GM19035 (cell line): ENCODE data around the gene TFAP2A.

Experiments used
- ATAC-seq: cut with Tn5 transposase; IDR thresholded peaks from one replicate; pipeline ENCODE4 v1.9.1; 2021; ENCODE audit not compliant: unreplicated experiment

TFAP2A gene

DNA sequence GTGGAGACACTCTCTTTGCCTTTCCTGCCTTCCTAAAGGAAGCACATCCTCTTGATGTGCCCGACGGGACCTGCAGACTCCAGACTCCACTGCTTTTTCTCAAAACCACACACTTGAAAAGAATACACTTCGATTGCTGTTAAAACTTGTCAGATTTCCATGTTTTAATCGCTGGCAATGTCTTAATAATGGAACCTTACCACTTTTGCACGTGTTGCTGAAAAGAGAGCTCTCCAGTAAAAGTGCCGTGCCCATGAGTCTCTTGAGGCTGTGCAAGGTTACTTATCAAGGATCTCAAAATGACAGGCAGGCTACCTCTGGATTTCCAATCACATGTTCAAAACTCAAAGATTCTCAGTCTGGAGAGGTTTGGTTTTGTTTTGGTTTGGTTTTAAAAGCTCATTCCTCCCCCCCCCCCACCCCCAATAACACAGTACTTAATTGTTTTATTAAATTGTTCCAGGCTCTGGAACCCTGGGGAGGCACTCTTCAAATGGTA lies 12.0 kb upstream of the TFAP2A start:
- ATAC-seq = no peak

GRCh38 chr6:10425975-10426780 lies 11.3 kb upstream of the TFAP2A start:
- peak; percentile 64 for ATAC-seq

- no peak for ATAC-seq
These were observed 10.5 kb upstream of the TFAP2A start for GRCh38 chr6:10425176-10425974.

GRCh38 chr6:10424040-10424439 lies 9.2 kb upstream of the TFAP2A start:
- ATAC-seq = no peak

DNA sequence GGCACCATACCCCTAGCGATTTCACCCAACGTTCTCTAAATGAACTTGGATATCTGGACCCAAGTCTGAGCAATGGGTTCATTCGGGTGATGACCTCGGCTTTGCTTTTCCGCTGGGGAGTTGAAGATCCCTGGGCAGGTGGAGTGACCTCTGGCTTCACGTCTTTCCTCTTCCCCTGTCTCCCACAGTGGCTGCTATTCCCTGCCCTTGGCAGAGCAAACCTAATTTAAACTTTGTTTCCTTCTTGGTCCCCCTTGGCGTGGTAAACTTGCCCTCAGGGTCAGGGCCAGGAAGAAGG lies 7.8 kb upstream of the TFAP2A start:
- no peak for ATAC-seq

DNA sequence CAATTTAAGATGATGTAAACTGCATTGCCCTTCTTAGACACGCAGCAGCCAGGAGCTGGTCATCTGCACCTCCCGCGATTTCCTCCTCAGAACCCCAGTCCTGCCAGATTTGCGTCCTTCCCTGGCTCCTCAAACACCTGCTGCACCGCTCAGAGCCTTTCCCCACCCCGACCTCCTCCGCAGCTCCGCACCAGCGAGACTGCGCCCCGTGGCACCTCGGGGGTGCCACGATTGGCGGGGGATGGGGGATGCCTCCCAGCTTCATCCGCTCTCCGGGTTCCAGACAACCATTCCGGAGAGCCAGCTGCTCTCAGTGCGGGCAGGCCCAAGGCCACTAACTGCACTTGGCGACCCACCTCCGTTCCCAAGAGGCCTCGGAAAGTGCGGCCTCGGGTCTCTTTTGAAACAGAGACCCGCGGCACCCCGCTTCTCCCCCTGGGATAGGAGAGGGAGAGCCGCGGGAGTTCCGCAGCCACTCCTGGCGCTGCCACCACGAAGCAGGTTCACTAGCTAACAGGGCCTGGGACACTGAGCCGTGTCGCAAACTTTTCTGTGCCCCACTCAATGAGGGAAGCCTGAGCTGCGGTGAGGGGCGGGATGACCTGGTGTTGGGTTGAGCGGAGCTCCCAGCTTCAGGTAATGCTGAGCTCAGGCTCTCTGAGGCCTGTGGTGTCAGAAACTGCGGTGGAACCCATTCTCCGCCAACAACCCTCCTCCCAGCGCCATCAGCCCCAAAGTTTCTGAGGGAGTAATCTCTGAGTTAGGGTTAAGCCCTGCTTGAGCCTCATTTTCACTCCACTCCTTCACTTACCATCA lies 7.3 kb upstream of the TFAP2A start:
- ATAC-seq = no peak

DNA sequence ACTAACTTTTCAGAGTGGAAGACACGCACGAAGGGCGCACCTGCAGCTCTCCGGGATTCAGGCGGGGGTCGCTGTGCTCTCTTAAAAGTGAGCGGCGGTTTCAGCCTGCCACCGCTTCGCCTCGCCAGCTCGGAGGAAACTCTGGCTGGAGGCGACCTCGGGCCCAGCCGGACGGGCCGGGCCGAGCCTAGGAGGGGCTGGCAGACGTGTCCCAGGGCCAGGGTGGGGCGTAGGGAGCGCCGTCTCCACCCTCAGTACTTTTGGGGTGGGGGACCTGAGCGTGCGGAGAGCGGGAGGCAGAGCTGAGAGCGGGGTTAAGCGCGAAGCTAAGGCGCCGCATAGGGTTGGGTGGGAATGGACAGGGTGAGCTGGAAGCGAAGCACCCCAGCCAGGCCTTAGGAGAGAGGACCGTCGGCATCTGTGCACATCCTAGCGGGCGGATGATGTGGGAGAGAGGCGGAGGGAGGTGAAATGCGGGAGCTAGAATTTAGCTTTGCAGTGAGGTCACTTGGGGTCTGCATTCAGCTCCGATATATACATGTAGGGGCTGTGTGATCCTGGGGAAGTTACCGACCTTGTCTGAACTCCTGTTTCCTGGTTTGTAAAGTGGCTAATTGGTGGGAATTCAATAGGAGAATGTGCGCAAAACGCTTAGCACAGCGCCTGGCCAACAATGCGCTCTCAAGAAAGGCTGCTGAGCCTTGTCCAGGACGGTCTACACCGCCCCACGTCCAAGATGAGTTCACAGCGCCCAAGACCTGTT lies 6.5 kb upstream of the TFAP2A start:
- ATAC-seq = no peak

DNA sequence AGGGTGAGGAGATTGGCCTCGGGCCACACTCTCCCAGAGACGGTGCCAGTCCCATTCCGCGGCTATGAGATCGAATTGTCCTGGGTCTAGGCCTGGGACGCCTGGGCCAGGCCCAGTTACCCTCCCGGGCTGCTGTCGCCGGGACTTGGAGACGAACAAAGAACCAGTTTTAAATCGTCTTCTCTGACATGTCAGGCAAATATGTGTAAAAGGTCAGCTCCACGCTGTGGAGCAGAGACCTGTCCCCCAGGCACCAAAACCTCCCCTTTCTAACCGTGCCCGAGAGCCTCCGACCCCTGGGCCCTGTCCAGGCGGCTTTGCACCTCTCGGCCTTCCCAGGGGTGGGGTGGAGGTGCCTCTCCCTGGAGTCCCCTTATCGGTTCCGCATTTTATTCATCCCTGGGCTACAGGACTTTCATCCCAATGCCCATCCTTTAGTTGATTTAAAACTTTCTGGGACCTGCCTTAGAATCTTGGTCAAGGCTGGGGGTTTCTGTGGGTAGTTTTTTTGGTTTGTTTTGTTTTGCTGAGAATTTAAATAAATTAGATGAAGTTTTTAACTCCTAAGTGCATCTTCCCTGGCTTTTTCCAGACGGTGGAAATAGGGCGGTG lies 5.8 kb upstream of the TFAP2A start:
- ATAC-seq = no peak

DNA sequence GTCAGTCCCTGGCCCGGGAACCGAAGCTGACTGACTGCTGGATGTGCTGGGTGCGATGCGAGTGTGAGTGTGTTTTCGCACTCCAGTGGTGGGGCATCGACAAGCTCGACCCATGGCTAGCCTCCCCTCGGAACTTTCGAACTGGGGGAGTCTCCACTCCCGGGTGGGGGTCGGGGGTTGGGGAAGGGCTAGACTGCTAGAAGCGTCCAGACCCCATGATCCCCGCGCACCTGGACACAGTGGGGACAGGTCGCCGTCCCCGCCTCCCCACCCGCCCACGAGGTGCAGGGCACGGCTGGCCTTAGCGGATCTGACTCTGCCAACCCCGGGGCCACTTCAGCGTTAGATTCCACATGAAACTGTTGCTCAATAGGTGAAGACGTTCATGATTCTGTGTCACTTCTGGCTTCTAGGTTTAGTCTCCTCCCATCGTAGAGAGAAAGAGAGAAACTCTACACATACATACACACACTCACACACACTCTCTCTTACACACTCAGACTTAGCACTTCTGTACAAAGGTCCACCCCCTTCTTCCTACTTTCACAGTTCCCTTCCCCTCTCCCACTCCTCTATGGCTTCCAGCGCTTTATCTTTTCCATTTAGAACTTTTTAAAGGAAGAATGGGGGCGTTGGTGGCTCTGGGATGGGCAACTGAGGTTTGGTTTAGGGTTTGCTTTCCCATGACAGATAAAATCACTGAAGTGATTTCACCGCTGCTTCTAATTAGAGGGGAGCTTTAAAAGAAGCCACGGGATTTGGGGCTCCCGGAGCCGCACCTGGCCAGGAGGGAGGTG lies 5.1 kb upstream of the TFAP2A start:
- no peak for ATAC-seq

GRCh38 chr6:10418862-10419748 lies 4.2 kb upstream of the TFAP2A start:
- no peak for ATAC-seq

- ATAC-seq = no peak
These were observed 3.5 kb upstream of the TFAP2A start for GRCh38 chr6:10418361-10418861.

DNA sequence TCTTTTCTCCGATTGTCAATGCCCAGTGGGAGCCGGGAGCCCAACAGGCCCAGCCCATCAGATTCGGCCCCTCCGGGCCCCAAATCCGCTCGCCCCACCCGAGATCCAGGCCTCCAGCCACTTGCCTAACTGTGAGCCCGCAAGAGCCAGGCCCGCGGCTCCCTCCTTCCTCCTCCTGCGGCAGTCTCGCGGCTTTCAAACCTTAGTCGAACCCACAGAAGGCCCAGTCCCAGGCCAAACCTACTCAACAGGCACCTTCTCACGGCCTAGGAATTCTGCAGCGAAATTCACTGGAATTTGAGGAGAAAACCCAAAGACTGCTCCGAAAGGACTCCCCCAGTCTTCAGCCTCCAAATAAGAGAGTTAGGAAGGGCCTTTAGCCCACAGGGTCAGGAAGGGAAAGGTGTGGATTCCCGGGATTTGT lies 2.8 kb upstream of the TFAP2A start:
- no peak for ATAC-seq

- ATAC-seq = no peak
These were observed 2.2 kb upstream of the TFAP2A start for GRCh38 chr6:10416863-10417641.

- ATAC-seq = no peak
These were observed 1.6 kb upstream of the TFAP2A start for GRCh38 chr6:10416516-10416862.

GRCh38 chr6:10415617-10416480 lies 975 bp upstream of the TFAP2A start:
- no peak for ATAC-seq

- ATAC-seq = no peak
These were observed 780 bp downstream of the TFAP2A start for GRCh38 chr6:10413850-10414738.
